ENCODE measurements around the gene LRG1.

LRG1 gene

GRCh38 chr19:4515732-4516131 is 24.1 kb downstream of the LRG1 start:
- no peaks in the 10 kb centered on the region for H3K36me3 ChIP-seq (ENCODE audit: low read depth)

GRCh38 chr19:4513248-4513647 is 26.6 kb downstream of the LRG1 start:
- DNase-seq (ENCODE audit: low spot score) (no peak), ATAC-seq (ENCODE audit: low read depth) (no peak)
- Histone ChIP-seq H3K27me3 (ENCODE audit: insufficient read depth, poor library complexity, severe bottlenecking) (no peaks in the 10 kb centered on the region), H3K9me3 (ENCODE audit: severe bottlenecking) (no peaks in the 10 kb centered on the region), H3K4me1 (ENCODE audit: insufficient read depth, poor library complexity, severe bottlenecking) (no peaks in the 10 kb centered on the region), H3K36me3 (ENCODE audit: low read depth) (no peaks in the 10 kb centered on the region), H3K27ac (ENCODE audit: poor library complexity, severe bottlenecking) (no peak overlapping the region), H3K4me3 (ENCODE audit: severe bottlenecking) (no peak overlapping the region)
- no peak for TF ChIP-seq CTCF (IDR thresholded peaks at IDR 0.05; ENCODE audit: poor library complexity, severe bottlenecking)

More at GRCh38 chr19:4515732-4516131, 24.1 kb downstream of the LRG1 start:
- Histone ChIP-seq H3K4me3 (ENCODE audit: severe bottlenecking) (no peak overlapping the region), H3K9me3 (ENCODE audit: severe bottlenecking) (no peaks in the 10 kb centered on the region), H3K4me1 (ENCODE audit: insufficient read depth, poor library complexity, severe bottlenecking) (peaks cover 10% of the 10 kb centered on the region), H3K27ac (ENCODE audit: poor library complexity, severe bottlenecking) (no peak overlapping the region), H3K27me3 (ENCODE audit: insufficient read depth, poor library complexity, severe bottlenecking) (no peaks in the 10 kb centered on the region)
- ATAC-seq (ENCODE audit: low read depth) (no peak), DNase-seq (ENCODE audit: low spot score) (no peak)
- TF ChIP-seq CTCF (IDR thresholded peaks at IDR 0.05; ENCODE audit: poor library complexity, severe bottlenecking), result no peak

- no peak for ATAC-seq (ENCODE audit: low read depth)
These were observed 27.8 kb downstream of the LRG1 start for GRCh38 chr19:4512070-4512469.

GRCh38 chr19:4511300-4512054 is 28.4 kb downstream of the LRG1 start:
- no peak overlapping the region for H3K4me3 ChIP-seq (ENCODE audit: severe bottlenecking)
- DNase-seq (ENCODE audit: low spot score) (no peak), ATAC-seq (ENCODE audit: low read depth) (no peak; the same call in 2 of the 3 replicates)
- TF ChIP-seq CTCF (IDR thresholded peaks at IDR 0.05; ENCODE audit: poor library complexity, severe bottlenecking), result no peak
- H3K27ac ChIP-seq (ENCODE audit: poor library complexity, severe bottlenecking), result no peak overlapping the region
- H3K9me3 ChIP-seq (ENCODE audit: severe bottlenecking), result no peaks in the 10 kb centered on the region
- no peaks in the 10 kb centered on the region for H3K27me3 ChIP-seq (ENCODE audit: insufficient read depth, poor library complexity, severe bottlenecking)
- H3K4me1 ChIP-seq (ENCODE audit: insufficient read depth, poor library complexity, severe bottlenecking), result no peaks in the 10 kb centered on the region
- H3K36me3 ChIP-seq (ENCODE audit: low read depth), result no peaks in the 10 kb centered on the region

More at GRCh38 chr19:4512070-4512469, 27.8 kb downstream of the LRG1 start:
- DNase-seq (ENCODE audit: low spot score), result no peak
- Histone ChIP-seq H3K4me1 (ENCODE audit: insufficient read depth, poor library complexity, severe bottlenecking) (no peaks in the 10 kb centered on the region), H3K4me3 (ENCODE audit: severe bottlenecking) (no peak overlapping the region), H3K36me3 (ENCODE audit: low read depth) (no peaks in the 10 kb centered on the region), H3K27me3 (ENCODE audit: insufficient read depth, poor library complexity, severe bottlenecking) (no peaks in the 10 kb centered on the region), H3K9me3 (ENCODE audit: severe bottlenecking) (no peaks in the 10 kb centered on the region), H3K27ac (ENCODE audit: poor library complexity, severe bottlenecking) (no peak overlapping the region)
- TF ChIP-seq CTCF (IDR thresholded peaks at IDR 0.05; ENCODE audit: poor library complexity, severe bottlenecking), result no peak

Measured in RWPE2 (cell line).